HG03342 (cell line): Measurements from ENCODE around the gene ALOX15B.
"Not testable (repeated sequence)": the region's sequence is repeated elsewhere in the genome, so short reads cannot be mapped to it uniquely, and the experiment has no call there.

Experiments
- ATAC-seq: cut with Tn5 transposase; IDR thresholded peaks from one replicate; pipeline ENCODE4 v1.9.1; 2021; ENCODE audit warnings: mild to moderate bottlenecking, moderate library complexity; ENCODE audit not compliant: unreplicated experiment

The ALOX15B gene

DNA sequence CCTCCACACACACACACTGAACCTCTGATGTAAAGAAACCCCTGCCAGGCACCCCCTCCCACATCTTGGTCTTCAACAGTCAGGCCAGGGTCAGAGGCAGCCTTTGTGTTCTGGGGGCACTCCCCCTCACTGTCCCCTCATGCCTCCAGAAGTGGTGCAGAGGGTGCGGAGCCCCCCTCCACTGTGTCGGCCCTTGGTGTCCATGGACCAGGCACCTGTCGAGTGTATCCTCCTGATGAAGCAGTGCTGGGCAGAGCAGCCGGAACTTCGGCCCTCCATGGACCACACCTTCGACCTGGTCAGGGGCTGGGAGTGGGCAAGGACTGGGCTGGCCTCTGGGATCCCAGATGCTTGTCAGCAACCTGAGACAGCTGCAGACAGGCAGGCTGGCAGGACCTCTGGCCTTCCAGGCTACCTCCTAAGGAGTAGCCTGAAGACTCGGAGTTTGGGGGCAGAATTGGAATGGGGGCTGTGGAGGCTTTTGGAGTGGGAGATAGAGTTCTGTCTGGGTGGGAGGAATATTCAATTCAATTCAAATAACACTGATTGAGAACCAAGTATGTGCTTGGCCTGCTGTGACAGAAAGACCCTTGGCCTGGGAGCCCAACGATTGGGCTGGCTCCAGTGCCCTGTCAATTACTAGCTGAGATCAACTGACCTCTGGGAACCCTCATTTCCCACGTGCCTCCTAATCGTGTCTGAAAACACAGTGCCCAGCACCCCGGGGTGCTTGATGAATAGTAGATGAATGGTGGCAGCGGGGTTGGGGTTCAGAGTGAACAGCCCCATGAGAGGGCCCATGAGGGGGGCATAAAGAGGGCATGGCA, 24.9 kb upstream of the ALOX15B start:
- ATAC-seq: no peak

DNA sequence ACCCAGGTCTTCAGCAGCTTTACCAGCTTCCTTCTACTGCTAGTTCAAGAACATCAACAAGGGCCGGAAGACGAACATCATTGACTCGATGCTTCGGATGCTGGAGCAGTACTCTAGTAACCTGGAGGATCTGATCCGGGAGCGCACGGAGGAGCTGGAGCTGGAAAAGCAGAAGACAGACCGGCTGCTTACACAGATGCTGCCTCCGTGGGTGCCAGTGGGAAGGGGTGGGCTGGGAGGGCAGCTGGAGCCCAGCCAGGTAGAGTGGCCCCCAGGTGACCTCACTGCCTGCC, 24.4 kb upstream of the ALOX15B start:
- no peak for ATAC-seq

DNA sequence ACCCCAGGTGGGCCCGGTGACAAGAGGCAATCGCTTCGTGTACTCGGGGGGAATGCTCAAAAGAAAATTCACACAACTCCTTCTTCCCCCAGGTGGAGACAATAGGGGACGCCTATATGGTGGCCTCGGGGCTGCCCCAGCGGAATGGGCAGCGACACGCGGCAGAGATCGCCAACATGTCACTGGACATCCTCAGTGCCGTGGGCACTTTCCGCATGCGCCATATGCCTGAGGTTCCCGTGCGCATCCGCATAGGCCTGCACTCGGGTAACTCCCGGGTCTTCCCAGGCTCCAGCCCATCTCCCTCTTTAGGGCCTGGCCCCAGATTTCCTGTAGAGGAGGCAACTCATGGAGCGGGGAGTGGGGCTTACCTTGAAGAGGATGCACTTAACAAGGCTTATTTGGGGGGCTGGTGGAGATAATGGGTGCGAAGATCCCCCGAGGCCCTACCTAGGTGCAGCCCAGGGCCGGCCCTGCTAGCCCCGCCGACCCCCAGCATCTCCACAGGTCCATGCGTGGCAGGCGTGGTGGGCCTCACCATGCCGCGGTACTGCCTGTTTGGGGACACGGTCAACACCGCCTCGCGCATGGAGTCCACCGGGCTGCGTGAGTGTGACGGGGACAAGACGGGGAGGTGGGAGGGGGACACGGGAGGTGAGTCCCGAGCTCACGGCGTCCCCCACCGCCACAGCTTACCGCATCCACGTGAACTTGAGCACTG, 23.5 kb upstream of the ALOX15B start:
- no peak for ATAC-seq

DNA sequence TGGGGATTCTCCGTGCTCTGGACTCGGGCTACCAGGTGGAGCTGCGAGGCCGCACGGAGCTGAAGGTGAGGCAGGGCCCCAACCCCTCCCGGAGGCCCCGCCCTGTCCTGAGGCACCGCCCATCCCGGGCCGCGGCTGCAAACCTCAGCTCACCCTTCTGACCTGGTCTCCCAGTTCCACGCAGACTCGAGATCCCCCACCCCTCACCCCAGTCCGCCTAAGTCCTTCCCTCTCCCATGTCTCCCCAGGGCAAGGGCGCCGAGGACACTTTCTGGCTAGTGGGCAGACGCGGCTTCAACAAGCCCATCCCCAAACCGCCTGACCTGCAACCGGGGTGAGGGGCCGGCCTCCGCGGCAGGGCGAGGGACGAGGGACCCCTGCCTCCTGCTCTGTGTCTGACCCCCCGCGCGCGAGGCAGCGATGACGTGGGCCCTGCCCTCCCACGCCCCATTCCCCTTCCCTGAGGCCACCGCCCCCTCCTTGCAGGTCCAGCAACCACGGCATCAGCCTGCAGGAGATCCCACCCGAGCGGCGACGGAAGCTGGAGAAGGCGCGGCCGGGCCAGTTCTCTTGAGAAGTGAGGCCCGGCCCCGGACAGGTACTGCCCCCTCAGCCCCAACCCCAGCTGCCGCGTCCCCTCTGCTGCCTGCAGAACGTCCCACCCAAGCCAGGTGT, 22.8 kb upstream of the ALOX15B start:
- no peak for ATAC-seq

DNA sequence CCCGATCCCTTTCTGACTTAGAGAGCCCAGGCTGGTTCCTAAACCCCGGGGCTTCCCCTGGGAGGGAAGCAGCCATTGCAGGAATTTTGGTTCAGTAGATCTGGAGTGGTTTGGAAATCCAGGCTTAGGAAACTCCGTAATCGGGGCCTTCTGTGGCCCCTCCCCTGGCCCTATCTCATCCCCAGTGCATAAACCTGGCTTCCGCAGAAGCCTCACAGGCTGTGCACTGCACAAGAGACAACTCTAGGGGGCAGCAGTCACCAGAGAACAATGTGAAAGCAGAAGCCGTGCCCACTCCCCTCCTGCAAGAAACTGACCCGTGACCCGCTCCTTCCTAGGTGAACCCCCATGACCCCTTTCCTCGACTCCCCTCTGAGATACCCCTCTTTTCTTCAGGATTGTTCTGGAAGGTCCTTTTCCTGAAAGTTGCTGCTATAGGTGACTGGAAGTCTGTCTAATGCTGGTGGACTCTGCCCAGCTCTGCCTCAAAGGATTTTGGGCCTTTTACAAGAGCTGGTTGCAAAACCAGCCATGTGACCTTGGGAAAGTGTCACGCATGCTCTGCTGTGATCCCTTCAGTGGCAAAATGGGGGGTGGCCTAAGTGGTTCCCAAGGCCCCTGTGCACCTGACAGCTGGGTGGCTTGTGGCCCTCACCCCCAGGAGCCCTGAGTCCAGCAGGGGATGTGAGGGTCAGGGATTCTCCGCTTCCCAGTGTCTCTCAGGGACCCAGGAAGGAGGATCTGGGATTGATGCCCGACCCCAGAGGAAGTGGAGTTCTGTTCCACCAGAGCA, 22.0 kb upstream of the ALOX15B start:
- ATAC-seq: no peak

DNA sequence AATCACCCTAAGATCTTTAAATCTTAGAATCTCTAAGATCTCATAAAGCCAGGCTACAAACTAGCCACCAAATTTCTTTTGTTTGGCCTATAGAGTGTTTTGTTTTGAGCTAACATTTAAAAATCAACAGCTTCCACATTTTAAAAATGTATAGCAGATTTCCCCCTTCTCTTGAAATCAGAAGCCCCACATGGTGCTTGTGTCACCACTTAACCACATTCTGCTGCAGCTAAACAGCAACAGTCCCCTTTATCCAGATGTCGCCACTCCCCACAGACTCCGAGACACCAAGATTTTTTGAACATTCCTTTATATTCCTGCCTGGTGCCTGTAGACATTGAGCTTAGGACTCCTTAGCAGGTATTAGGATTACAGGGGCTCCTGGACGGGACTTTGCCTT, 20.4 kb upstream of the ALOX15B start:
- ATAC-seq: no peak

DNA sequence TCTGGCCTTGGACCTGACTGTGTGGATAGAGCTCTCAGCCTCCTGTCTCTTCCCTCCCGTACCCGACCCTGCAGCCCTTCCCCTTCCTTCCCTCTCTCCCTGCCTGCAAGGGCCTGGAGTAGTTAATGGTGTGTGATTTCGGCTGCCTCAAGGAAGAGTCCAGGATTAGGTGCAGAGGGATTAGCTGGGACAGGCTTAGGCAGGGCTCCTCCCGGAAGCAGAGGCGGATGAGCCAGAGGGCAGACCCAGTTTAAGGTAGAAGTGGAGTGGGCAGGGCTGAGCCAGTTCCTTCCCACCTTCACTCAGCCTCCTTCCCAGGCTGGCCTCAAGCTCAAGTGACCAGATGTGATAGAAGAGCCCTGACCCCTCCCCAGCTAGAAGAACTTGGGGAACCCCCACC, 19.7 kb upstream of the ALOX15B start:
- ATAC-seq: no peak

DNA sequence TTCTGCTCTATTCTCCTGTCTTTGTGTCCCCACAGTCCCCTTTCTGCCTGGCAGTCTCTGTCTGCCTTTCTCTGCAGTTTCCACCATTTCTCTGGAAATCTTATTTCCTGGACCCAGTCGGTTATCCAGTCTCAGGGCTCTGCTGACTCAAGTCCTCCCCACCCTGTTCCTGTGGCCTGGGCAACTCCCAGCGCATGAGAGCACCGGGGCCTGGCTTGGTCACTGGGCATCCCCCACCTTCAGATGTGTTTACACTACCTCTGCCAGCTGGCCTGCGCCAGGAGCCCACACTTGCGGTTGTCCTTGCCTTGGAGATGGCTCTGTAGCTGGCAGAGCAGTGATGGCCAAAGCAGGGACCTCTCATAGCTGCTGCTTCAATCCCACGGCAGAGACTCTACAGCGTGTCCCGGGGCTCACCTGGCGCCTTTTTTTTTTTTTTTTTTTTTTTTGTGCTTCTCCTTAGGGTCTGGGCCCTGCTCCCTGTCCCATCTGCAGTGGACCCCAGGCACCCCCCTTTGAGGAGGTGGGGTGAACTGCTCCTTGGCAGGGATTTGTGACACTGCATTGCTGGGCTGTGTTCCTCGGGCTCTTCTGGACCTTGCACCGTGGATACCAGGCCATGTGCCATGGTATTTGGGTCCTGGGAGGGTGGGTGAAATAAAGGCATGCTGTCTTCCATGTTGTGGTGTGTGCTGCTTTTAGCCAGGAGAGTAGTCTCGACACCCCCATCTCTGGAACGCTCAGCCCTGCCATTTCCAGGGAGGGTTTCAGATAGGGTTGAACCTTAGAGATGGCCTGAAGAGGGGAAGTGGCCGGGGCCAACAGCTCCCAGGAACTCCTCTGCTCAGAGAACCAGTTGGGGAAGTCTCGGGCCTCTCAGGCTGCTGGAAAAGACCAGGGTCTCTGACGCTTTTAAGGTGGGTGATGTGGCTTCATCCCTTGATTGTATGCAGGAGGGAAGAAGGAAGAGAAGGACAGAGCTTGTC, 18.9 kb upstream of the ALOX15B start:
- no peak for ATAC-seq

DNA sequence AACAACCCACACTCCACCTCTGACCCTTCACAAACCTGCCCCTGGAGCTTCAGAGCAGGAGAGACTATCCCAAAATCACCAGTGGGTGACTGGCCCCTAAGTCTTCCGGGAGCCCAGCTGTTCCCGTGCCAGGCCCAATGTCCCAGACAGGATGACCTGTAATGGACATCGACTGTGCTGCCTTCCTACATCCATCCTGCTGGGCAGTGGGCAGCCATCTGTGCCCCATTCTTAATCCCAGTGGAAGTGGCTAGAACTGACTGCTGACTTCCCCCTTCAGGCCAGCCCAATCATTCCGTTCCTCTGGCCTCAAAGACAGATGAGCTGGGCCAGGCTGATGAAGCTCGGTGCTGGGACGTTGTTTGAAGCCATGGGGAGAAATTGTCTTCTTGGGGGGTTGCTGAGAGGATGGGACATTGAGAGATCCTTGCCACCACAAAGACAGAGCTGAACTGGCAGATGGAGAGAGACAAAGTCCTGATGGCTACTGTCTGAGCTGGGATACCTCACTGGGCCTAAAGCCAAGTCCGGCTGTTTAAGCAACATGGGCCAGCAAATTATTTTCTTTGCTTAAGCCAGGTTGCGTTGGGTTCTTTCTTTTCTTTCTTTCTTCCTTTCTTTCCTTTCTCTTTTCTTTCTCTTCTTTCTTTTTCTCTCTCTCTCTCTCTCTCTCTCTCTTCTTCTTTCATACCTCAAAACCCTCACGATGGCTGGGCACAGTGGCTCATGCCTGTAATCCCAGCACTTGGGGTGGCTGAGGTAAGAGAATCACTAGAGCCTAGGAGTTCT, 17.9 kb upstream of the ALOX15B start:
- no peak for ATAC-seq

DNA sequence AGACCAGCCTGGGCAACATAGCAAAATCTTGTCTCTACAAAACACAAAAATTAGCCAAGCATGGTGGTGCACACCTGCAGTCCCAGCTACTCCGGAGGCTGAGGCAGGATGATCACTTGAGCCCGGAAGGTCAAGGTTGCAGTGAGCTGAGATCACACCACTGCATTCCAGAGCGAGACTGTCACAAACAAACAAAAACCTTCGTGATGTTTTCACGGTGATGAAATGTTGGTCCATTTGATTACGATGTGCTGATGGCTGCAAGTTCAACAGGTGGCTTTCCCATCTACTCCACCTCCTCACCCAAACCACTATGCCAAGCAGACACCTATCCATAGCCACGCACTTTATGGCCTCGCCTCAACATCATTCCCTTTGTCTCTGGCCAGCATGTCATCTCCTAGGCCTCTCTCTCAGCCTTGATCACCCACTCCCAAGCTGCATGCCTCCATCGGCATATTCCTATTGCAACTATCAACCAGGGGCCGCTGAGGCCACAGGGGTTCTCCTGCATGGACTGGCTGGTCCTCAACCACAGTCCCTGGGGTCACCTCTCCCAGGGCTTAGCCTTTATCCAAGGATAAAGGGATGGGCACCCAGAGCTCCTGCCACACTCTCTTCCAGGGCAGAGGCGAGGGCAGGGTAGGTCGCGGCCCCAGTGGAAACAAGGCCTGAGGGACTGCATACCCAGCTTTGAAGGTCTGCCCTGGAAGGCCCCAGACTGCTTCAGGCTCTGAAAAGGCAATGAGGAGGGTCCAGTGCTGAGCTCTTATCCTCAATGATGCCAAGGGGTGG, 17.1 kb upstream of the ALOX15B start:
- no peak for ATAC-seq

DNA sequence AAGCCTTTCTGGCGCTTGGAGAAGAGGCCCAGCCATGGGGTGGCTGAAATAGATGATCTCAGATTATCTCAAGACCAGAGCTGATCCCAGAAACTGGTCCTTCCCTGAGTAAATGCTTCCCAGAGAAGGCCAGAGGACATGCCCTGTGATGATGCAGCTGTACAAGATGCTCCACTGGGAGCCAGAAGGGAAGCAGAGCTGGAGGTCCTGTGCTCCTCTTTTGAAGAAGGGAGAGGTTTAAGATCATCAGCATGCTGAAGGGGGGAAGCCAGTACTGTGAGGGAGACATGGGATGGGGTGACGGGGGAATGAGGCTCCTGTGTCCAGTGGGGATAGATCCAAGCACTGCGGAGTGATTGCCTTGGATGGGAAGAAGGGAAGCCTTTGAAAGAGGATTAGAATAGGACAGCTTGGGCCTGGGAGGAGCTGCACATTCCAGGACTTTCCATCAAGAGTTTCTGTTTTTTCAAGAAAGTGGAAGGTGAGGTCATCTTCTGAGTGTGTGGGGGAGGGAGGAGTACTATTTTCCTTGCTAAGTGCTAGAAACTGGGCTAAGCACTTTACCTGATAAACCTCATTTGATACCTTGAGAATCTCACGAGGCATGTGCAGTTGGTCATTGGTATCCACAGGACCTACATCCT, 16.4 kb upstream of the ALOX15B start:
- ATAC-seq: no peak

DNA sequence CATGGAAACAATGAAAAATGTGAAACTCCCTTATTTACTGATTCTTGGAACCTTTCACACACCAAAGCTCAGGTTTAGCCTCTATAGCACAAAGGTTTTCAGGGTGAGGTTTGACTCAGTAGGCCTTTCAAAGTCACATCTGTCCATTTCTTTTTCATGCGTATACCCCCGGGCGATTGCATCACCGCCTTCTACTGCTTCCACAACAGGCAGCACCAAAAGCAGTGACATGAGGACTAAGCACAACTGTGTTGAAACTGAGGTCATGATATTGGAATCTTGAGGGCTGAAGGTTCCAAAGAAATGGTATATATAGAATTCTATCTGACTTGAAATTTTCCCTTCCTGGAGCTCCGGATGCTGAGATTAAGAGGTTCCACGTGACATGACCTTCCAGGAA, 14.7 kb upstream of the ALOX15B start:
- not testable (repeated sequence) for ATAC-seq

DNA sequence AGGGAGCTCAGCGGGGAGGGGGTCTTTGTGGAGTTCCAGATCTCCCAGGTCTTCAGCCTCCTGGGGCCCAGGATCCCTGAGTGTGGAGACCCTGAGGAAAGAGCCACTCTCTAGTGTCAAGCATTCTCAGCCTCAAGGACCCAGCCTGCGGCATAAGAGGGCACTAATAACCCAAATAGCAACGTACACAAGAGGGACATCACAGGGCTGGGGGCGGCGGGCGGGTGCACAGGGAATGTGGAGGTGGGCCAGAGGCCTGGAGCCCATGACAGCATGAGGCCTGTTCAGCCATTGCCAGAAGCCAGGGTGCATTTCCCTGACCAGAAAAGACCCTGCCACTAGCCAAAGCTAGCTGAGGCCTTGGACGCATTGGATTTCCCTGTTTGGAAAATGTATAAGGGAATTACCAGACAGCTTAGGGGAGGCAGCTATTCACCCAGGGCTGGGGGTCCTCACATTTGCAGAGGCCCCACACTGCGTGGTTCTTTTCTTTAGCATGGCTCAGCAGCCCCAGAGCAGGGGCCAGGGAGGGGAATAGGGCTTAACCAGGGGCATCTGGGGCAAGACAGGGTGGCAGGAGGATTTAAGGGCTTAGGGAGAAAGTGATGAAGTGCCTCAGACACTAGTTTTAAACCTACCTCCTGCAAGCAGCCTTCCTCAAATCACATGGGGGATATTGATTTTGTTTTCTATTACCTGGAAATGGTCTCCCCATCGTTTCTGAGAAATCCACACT, 13.5 kb upstream of the ALOX15B start:
- ATAC-seq: no peak

DNA sequence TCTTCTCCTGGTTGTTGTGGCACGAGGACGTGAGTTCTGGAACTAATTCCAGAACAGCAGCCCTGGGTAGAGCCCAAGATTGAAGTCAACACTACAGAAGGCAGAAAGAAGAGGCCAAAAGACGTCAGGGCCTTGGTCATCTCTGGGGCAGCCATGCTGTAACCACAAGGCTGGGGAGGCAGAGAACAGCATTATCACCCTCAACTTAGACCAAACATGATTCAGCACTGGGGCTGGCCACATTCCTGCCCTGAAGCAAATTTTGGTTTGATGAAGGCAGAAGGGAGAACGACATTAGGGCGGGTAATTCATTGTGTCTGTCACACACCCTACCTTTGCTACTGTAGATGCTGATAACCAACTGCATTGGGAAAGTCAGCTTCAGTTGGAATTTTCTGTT, 9.7 kb upstream of the ALOX15B start:
- no peak for ATAC-seq

DNA sequence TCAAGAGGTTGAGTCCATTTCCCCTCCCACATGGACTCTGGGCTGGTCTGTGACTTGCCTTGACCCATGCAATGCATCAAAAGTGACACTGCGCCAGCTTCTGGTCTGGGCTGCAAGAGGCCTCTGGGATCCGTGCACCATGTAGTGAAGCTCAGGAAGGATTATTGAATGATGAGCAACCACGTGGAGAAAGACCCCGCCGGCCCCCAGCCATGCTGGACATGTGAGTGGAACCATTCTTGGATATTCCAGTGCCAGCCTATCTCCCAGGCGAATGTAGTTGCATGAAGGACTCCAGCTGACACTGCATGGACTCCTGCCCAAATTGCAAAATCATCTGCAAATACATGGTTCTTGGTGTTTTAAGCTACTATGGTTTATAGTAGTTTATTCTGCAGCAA, 7.6 kb upstream of the ALOX15B start:
- ATAC-seq: no peak

DNA sequence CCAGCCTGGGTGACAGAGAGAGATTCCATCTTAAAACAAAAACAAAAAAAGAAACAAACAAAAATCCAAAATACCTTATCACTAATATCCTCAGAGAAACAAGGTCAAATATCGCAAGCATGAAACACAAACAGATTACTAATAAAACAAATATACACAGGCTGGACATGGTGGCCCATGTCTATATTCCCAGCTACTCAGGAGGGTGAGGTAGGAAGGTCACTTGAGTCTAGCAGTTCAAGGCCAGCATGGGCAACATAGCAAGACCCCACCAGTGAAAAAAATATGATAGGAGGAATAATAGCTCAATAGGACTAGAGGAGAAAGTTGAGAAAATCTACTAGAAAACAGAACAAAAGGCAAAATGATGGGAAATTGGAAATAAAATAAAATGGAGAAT, 6.9 kb upstream of the ALOX15B start:
- ATAC-seq: no peak

DNA sequence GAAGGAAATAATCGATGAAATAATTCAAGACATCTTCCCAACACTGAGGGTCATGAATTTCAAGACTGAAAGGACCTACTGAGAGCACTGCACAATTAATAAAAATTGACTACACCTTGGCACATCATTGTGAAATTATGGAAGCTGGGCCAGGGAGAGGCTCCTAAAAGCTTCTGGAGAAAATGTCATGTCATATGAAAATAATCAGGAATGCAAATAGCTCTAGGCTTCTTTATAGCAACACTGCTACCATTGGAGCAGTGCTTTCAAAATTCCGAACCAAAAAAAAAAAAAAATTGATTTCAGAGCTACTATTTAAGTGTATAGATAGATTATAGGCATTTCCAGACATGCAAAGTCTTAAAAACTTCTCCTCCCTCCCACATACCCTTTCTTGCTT, 6.4 kb upstream of the ALOX15B start:
- no peak for ATAC-seq
